Calu3 (cell line): ENCODE measurements around the gene HTR2B. TPM values are rescaled to one million over a fixed set of nuclear protein-coding genes. Genes with fewer than 3 reads are reported as not detected.

Experiments
- BruUV-seq: library from RNA; stranded (reverse); fragments of 400-500 nt; replicated peaks from 2 replicates; lab custom pipeline; 2021; lab: Mats Ljungman, UMichigan
- CTCF ChIA-PET: fragments of 300-600 bp; sonication (Branson Sonifier 250); formaldehyde crosslinking; loops from one replicate; lab custom pipeline; 2022; ENCODE audit warnings: antibody characterized with exemption; lab: Charles Lee
- DNase-seq: peaks from one replicate; pipeline ENCODE4 v3.0.0; 2022
- H3K27ac Mint-ChIP-seq: one replicate; pipeline ENCODE4 v1.8.0; 2022; ENCODE audit warnings: mixed read lengths; ENCODE audit not compliant: unreplicated experiment
- H3K27me3 Mint-ChIP-seq: one replicate; pipeline ENCODE4 v1.8.0; 2022; ENCODE audit warnings: mixed read lengths; ENCODE audit not compliant: unreplicated experiment
- H3K36me3 Mint-ChIP-seq: one replicate; pipeline ENCODE4 v1.8.0; 2022; ENCODE audit warnings: mild to moderate bottlenecking, moderate library complexity, mixed read lengths; ENCODE audit not compliant: insufficient read depth, unreplicated experiment
- H3K4me1 Mint-ChIP-seq: one replicate; pipeline ENCODE4 v1.8.0; 2022; ENCODE audit warnings: mild to moderate bottlenecking, low read depth, mixed read lengths; ENCODE audit not compliant: unreplicated experiment
- H3K4me3 Mint-ChIP-seq: one replicate; pipeline ENCODE4 v1.8.0; 2022; ENCODE audit warnings: mild to moderate bottlenecking, low read depth, moderate library complexity, mixed read lengths; ENCODE audit not compliant: unreplicated experiment
- H3K9me3 Mint-ChIP-seq: one replicate; pipeline ENCODE4 v1.8.0; 2022; ENCODE audit warnings: low read depth, mixed read lengths; ENCODE audit not compliant: unreplicated experiment
- intact Hi-C: fragments of 100-400 bp; cut with micrococcal nuclease; formaldehyde crosslinking; loops from one replicate; pipeline ENCODE4 v1.10.0; 2022; ENCODE audit not compliant: unreplicated experiment
- total RNA-seq: library from RNA; stranded (reverse); gene quantifications from 2 replicates; pipeline ENCODE4 v1.2.3, GENCODE V29; 2022
- TF ChIP-seq, protein P1 (sequence below): fragments of 200-600 bp; IDR thresholded peaks from one replicate; pipeline ENCODE4 v1.8.0; 2022; ENCODE audit warnings: antibody characterized with exemption; ENCODE audit not compliant: unreplicated experiment

The HTR2B gene
- total RNA-seq, 1 experiment from 2014 or later, result not detected

- intact Hi-C loops, result no loop called here
- no peak overlapping the region for H3K4me3 Mint-ChIP-seq
- H3K36me3 Mint-ChIP-seq, result peaks cover 8% of the 10 kb centered on the region
- CTCF ChIA-PET, result interaction anchor here (1.0 kb wide), 1 partner anchor 9 kb away, joined by 3 read pairs; no protein-coding TSS in a partner anchor
- no peak overlapping the region for H3K27ac Mint-ChIP-seq
- no peaks in the 10 kb centered on the region for H3K27me3 Mint-ChIP-seq
- H3K9me3 Mint-ChIP-seq, result no peaks in the 10 kb centered on the region
- TF ChIP-seq, protein P1, sequence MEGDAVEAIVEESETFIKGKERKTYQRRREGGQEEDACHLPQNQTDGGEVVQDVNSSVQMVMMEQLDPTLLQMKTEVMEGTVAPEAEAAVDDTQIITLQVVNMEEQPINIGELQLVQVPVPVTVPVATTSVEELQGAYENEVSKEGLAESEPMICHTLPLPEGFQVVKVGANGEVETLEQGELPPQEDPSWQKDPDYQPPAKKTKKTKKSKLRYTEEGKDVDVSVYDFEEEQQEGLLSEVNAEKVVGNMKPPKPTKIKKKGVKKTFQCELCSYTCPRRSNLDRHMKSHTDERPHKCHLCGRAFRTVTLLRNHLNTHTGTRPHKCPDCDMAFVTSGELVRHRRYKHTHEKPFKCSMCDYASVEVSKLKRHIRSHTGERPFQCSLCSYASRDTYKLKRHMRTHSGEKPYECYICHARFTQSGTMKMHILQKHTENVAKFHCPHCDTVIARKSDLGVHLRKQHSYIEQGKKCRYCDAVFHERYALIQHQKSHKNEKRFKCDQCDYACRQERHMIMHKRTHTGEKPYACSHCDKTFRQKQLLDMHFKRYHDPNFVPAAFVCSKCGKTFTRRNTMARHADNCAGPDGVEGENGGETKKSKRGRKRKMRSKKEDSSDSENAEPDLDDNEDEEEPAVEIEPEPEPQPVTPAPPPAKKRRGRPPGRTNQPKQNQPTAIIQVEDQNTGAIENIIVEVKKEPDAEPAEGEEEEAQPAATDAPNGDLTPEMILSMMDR, result no peak
- no peak for DNase-seq
- peaks cover 33% of the 10 kb centered on the region for H3K4me1 Mint-ChIP-seq
- no TSS peak for BruUV-seq
Observed at GRCh38 chr2:231127936-231128335, 3.1 kb upstream of the HTR2B start.

DNA sequence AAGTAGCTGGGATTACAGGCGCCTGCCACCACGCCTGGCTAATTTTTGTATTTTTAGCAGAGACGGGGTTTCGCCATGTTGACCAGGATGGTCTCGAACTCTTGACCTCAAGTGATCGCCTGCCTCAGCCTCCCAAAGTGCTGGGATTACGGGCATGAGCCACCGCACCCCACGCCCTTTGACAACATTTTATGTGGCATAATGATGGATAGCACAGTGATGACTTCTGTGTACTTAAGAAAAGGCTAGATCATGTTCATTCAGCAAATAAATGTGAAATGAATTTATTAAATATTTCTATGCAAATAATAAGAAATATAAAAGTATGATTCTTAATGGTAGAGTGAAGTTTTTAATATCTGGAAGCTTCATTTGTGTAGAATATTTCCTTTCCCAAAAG, 2.6 kb upstream of the HTR2B start:
- Mint-ChIP-seq H3K27me3 (no peaks in the 10 kb centered on the region), H3K4me3 (no peak overlapping the region), H3K36me3 (peaks cover 8% of the 10 kb centered on the region), H3K27ac (no peak overlapping the region), H3K4me1 (peaks cover 33% of the 10 kb centered on the region), H3K9me3 (no peaks in the 10 kb centered on the region)
- intact Hi-C loops, result no loop called here
- CTCF ChIA-PET, result no interaction called here
- TF ChIP-seq, protein P1, result no peak
- no peak for DNase-seq
- BruUV-seq, result no TSS peak

- intact Hi-C loops, result no loop called here
- peaks cover 8% of the 10 kb centered on the region for H3K36me3 Mint-ChIP-seq
- CTCF ChIA-PET, result no interaction called here
- no peak for DNase-seq
- TF ChIP-seq, protein P1, result no peak
- no peaks in the 10 kb centered on the region for H3K27me3 Mint-ChIP-seq
- no peak overlapping the region for H3K27ac Mint-ChIP-seq
- no peaks in the 10 kb centered on the region for H3K9me3 Mint-ChIP-seq
- BruUV-seq, result no TSS peak
- no peak overlapping the region for H3K4me3 Mint-ChIP-seq
- H3K4me1 Mint-ChIP-seq, result peaks cover 31% of the 10 kb centered on the region
Observed at GRCh38 chr2:231126123-231126522, 1.3 kb upstream of the HTR2B start.

DNA sequence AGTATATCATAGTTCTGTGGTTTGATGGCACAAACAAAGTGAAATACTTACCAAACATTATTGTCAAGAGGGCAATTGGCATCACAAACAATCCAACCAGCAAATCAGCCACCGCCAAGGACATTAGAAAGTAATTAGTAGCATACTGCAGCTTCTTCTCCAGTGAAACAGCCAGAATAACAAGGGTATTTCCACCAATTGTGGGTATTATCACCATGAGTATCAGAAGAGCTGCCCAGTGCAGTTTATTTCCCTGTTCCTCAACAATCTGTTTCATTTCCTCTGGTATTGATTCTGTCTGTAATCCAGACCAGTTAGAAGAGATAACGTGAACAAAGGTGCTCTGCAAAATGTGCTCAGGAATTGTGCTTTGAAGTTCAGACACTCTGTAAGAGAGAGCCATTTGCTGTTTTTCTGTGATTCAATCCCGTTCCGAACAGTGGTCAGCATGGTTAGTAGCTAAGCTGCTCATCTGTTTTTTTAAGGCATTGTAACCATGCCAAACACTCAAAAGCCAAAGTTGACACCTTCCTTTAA, 1.4 kb downstream of the HTR2B start:
- Mint-ChIP-seq H3K36me3 (peaks cover 13% of the 10 kb centered on the region), H3K27me3 (no peaks in the 10 kb centered on the region), H3K27ac (no peak overlapping the region), H3K4me1 (peaks cover 17% of the 10 kb centered on the region), H3K4me3 (no peak overlapping the region), H3K9me3 (no peaks in the 10 kb centered on the region)
- no peak for DNase-seq
- CTCF ChIA-PET, result interaction anchor here (0.6 to 1.1 kb wide), 2 partner anchors 11 to 121 kb away, joined by 3 to 5 read pairs; no protein-coding TSS in a partner anchor
- no TSS peak for BruUV-seq
- intact Hi-C loops, result no loop called here
- TF ChIP-seq, protein P1, result no peak
